Tibial nerve (tissue), 4 donors: ENCODE measurements around the gene CAMTA1.

ENCODE experiments used
- CTCF ChIP-seq, 5 experiments: fragments of 200-600 bp in 3 of 5; fragments of 450-650 bp in 2 of 5; sonication (generic) in 3 of 5; IDR thresholded peaks; one replicate each; pipeline ENCODE4 v1.5.1; 2016 to 2019; ENCODE audit warnings: antibody characterized with exemption in 5 of 5, mild to moderate bottlenecking in 3 of 5, moderate library complexity in 2 of 5
- EP300 ChIP-seq, 2 donors: sonication (generic); formaldehyde crosslinking; IDR thresholded peaks; one replicate each; pipeline ENCODE4 v1.6.1; 2017; ENCODE audit warnings: antibody characterized with exemption in 2 of 2, mild to moderate bottlenecking in 1 of 2
- POLR2A ChIP-seq, 2 donors: fragments of 450-650 bp; IDR thresholded peaks; one replicate each; pipeline ENCODE4 v1.6.1; 2017; ENCODE audit warnings: antibody characterized with exemption in 2 of 2, mild to moderate bottlenecking in 2 of 2, moderate library complexity in 2 of 2

- TF ChIP-seq CTCF (IDR thresholded peaks at IDR 0.05) (no peak), POLR2A (IDR thresholded peaks at IDR 0.05) (no peak), EP300 (IDR thresholded peaks at IDR 0.05) (no peak)
Observed at GRCh38 chr1:6947952-6948351, 162.7 kb downstream of the CAMTA1 start.
